Left ventricle myocardium superior (tissue), 1 donor: ENCODE data around the gene DLGAP1. TPM values are rescaled to one million over a fixed set of nuclear protein-coding genes. Genes with fewer than 3 reads are reported as not detected.
A peak's percentile ranks its signal among the peaks of the same experiment; 100 is the strongest.
"Not testable (repeated sequence)": the region's sequence is repeated elsewhere in the genome, so short reads cannot be mapped to it uniquely, and the experiment has no call there.

Experiments
- ATAC-seq: fragments of 200-7000 bp; cut with Tn5 transposase; one replicate; pipeline ENCODE4 v1.9.1; 2020; ENCODE audit warnings: mild to moderate bottlenecking, moderate library complexity
- DNase-seq: peaks from one replicate; pipeline ENCODE4 v3.0.0-alpha.2; 2020
- intact Hi-C: fragments of 100-400 bp; cut with micrococcal nuclease; formaldehyde crosslinking; loops from one replicate; pipeline ENCODE4 v1.11.0; 2022
- total RNA-seq: library from RNA; stranded (reverse); fragmentation: NEBNext Ultra II Directional; extraction: Animal tissue kit (Norgen Biotek cat#: 25700); gene quantifications from one replicate; pipeline ENCODE4 v1.2.1, GENCODE V29; 2021
- donor health status: DM: no; HTN: yes; CAD: no; lungs with severe emphysema.

DLGAP1 gene
- total RNA-seq, 1 donor from 2014 or later: not detected

DNA sequence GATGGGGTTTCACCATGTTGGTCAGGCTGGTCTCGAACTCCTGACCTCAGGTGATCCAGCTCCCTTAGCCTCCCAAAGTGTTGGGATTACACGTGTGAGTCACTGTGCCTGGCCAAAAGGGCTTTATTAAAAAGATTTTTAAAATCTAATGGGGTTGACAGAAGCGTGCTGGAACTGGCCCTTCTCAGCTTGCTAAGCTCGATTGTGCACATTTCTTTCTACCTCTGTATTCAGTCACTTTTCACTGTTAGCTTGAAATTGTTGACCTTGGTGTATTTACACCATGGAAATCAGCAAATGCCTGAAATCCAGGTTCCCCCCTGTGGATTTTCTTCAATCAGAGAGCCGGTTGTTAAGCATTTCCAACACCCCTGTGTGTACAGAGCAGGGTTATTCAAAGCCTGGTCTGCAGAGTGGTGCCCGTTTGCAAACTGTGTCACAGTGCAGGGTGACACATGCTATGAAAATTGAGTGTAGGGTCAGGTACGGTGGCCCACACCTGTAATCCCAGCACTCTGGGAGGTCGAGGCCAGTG, 864.9 kb downstream of the DLGAP1 start:
- intact Hi-C loops: loop anchor here (5.0 to 10.0 kb wide), 2 partner anchors 133 to 315 kb away; no protein-coding TSS in a partner anchor
- DNase-seq: no peak
- no peak for ATAC-seq

DNA sequence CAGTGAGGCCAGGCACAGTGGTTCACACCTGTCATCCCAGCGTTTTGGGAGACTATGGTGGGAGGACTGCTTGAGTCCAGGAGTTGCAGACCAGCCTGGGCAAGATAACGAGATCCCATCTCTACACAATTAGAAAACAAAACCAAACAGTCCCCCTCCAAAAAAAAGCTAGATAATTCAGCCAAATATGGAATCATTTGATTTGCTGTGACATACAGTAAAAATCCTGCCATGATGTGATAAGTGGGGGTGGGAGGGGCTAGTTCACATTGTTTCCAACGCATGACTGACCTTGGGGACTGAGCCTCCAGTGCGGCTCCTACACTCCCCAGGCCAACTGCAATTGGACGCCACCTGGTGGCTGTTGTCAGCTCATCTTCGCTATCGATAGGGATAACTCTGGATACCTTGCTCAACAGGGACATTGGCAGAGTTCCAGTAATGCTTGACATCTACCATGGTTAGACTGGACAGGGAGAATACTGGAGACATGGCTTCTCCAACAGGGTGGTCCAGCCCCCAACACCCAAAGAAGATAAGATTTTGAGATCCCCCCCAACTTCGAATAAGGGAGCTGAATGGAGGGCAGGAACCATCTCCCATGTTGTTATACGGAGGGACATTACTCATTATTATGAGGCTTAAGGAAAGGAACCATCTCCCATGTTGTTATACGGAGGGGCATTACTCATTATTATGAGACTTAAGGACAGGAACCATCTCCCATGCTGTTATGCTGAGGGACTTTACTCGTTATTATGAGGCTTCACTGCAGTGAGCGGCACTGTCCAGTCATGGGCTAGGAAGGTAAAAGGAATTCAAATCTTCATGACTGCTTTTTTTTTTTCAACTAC, 869.2 kb downstream of the DLGAP1 start:
- intact Hi-C loops: no loop called here
- DNase-seq: peak; percentile 81
- peak; percentile 89 for ATAC-seq

DNA sequence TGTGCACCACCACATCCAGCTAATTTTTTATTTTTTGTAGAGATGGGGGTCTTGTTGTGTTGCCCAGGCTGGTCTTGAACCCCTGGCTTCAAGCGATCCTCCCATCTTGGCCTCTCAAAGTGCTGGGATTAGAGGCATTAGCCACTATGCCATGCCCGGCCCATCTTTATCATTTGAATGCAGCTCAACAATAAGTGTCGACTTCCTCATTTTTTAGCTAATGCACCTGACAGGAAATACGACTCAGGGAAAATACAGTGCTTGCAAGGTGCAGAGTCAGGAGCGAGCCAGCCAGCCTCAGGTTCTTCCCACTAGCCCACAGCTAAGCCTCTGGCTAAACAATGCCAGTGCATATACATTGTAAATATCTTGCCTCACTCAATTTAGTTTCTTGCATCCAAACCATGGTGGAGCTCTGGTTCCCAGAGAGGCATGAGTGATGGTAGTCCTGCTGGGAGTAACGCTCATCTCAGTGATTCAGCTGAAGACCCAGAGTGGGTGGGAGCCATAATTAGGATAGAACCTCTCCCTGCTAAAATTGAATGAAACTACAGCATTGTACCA, 870.1 kb downstream of the DLGAP1 start:
- no peak for ATAC-seq
- DNase-seq: no peak
- intact Hi-C loops: no loop called here

DNA sequence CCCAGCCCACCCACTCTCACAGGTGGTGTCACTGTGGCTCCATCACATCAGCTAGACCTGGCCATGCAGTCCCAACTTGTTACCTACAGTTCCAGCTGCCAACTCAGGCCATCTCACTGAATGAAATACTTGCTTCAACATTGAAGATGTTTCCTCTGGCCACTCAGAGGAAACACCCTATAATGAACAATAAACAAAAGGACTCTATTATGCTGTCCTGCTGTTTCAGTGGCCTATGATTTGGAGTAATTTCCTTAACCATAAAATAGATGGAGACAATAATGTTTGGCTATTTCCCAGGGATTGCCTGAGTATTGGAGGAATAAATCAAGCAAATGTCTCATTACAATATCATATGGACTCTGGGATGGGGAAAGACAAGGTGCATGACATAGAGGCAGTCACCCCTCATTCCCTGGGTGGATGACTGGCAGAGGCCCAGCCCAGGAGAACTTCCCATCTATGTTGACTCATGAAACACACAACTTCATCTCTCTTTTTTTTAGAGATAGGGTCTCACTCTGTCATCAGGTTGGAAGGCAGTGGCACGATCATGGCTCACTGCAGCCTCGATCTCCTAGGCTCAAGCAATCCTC, 870.7 kb downstream of the DLGAP1 start:
- ATAC-seq (no peak), DNase-seq (no peak)
- intact Hi-C loops: no loop called here

DNA sequence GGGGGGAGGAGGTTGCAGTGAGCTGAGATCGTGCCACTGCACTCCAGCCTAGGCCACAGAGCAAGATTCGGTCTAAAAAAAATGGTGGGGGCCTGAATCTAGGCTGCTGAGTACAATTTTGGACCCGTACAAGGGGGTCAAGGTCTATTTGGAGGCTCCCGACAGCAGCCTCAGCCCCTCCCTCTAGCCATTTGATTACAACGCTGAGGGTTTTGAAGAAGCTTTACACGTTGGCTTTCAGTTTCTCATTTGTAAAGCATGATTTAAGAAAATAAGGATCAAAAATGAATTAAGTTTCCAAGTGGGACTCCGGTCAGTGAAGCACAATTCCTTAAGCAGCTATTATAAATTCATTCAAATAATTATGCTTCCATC, 871.2 kb downstream of the DLGAP1 start:
- intact Hi-C loops: no loop called here
- no peak for ATAC-seq
- DNase-seq: no peak

DNA sequence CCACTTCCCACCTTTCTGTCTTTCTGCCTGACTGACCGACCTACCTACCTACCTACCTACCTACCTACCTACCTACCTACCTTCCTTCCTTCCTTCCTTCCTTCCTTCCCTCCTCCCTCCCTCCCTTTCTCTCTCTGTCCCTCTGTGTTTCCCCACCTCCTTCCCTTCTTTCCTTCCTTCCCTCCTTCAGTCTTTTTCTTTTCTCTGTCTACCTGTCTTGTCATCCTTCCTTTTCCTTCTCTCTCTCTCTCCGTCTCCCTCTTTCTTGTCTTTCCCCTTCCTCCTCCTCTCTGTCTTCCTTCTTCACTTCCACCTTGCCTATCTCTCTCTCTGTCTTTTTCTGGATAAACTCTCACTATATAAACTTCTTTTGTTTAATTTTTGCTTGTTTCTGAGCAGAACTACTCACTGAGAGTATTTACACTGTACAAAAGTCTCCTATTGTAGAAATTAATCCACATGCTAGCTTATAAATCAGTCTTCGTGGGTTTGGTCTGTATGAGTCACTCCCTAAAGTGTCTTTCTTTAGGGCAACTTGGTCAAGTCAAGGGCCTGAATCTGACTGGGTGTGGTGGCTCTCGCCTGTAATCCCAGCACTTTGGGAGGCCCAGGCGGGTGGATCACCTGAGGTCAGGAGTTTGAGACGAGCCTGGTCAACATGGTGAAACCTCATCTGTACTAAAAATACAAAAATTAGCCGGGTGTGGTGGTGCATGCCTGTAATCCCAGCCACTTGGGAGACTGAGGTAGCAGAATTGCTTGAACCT, 871.8 kb downstream of the DLGAP1 start:
- DNase-seq, ATAC-seq, intact Hi-C loops: not testable (repeated sequence)

DNA sequence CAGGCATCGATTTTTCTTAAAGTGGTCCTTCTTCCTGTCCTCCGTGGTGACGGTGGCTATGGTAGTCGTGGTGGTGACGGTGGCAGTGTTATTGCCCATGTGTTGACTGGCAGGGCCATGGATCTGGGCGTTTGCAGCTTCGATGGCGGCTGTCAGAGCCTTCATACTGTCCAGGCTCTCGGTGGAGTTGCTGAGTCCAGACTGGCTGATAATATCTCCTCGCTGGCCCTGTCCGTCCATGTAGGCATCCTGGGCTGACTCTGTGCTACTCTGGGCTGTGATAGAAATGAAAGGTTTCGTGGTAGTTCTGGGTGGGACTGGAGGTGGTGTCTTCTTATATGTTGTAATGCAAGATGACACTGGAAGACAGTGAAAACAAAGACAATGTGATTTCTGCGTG, 873.2 kb downstream of the DLGAP1 start:
- intact Hi-C loops: no loop called here
- DNase-seq (no peak), ATAC-seq (no peak)

DNA sequence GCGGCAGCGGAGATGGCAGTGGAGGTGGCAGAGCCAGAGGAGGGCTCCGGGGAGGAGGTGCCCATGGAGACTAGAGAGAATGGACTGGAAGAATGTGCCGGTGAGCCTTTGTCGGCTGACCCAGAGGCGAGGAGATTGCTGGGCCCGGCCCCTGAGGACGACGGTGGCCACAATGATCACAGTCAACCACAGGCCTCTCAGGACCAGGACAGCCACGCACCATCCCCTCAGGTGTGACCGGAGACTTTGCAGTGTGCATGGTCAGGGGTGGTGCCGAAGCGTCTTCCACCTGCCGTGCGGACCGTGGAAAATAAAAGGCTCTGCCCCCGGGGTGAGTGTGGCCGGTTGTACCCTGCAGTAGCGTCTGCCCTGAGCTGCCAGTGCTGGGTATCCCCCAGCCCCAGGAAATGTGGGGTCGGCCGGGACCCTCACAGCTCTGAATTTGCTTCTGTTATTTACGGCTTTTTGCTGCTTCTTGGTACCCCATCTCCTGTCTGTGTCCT, 874.5 kb downstream of the DLGAP1 start:
- intact Hi-C loops: not testable (repeated sequence)

DNA sequence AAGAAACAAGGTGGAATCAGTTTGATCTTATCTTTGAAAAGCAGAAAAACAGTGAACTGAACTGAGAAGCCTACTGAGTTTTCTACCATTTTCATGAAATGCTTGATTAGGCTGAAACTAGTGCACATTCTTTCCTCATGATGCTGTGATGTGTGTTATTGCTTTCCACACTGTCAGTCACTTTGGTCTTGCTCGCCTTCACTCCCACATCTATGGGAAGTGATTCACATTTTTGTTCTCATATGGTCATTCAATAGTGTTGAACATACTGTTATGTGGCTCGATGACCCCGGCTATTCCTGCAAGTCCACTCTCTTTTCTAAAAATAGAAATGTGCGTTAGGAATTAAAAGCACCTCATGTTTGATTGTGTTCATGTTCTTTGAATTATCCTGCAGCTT, 875.4 kb downstream of the DLGAP1 start:
- intact Hi-C loops: no loop called here
- ATAC-seq (no peak), DNase-seq (no peak)

More for the DNA sequence above, 874.5 kb downstream of the DLGAP1 start:
- DNase-seq, ATAC-seq: not testable (repeated sequence)

DNA sequence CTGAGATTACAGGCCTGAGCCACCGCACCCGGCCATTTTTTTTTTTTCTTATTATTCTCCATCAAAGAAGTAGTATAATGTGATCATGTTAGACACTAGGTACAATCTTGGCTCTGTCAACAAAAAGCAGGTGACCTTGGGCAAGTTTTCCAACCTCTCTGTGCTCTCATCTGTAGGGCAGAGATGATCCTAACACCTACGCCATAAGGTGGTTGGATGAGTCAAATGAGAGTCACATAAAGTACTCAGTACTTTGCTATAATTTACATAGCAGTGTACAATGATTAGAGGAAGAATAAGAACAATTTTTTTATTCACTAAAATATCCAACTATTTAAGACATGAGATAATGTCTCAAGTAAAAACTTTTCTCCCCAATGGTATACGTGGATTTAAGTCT, 876.5 kb downstream of the DLGAP1 start:
- no peak for DNase-seq
- intact Hi-C loops: no loop called here
- ATAC-seq: no peak

DNA sequence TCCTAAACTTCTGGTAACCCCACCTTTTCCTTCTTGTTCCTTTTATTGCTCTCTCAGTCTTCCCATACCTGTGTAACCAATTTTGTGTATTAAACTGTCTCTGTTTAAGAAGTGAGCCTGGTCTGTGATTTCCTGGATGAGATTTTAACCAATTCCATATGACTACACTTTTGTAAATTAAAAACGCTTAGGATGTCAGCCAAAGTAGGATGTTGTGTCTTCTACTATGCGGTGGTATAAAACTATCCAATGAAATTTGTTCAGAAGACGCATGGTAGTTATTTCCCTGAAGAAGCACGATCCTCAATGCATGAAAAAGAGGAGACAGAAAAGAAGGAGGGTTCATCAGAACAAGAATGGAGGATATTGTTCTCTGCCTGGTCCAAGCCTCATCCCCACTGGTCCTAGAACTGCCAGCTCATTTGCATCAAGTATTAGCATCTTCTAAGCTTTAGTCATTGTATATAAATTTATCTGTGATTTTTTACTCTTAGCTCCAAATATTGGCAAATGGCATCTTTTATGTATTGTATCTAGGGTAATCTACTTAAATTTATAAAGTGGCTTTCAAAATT, 877.7 kb downstream of the DLGAP1 start:
- no peak for DNase-seq
- intact Hi-C loops: no loop called here
- no peak for ATAC-seq

DNA sequence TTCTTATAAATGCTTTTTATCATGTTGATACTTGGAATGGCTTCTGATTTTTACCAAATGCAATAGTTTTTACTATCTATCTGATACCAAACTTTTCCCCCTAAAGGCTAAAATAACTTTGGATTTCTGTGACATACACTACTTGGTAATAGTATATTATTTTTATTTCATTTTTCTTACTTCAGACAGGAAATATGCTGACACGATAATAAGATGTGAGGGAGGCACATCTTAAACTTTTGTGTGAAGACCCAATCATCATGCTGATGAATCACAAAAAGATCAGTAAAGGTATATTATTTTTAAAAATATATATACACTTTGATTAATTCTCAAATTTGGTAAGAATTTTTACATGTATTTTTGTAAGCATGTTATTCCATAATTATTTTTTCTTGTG, 882.3 kb downstream of the DLGAP1 start:
- intact Hi-C loops: no loop called here
- no peak for ATAC-seq
- no peak for DNase-seq

DNA sequence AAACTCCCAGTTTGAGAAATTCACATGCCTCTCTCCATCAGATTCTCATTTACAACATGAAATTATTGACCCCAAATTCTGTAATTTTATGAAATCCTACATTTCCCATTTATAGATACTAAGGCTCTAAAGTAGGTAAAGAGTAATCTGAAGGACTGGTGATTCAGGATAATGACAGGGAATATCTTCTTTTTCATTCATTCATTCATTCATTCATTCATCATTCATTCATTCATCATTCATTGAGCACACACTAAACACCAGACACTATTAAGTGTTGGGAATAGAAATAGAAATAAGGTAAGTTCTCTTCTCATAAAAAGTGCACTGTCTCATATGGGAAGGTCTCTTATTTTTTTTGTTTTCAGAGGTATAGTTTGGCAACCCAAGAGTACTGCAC, 888.3 kb downstream of the DLGAP1 start:
- ATAC-seq (no peak), DNase-seq (no peak)
- intact Hi-C loops: no loop called here

DNA sequence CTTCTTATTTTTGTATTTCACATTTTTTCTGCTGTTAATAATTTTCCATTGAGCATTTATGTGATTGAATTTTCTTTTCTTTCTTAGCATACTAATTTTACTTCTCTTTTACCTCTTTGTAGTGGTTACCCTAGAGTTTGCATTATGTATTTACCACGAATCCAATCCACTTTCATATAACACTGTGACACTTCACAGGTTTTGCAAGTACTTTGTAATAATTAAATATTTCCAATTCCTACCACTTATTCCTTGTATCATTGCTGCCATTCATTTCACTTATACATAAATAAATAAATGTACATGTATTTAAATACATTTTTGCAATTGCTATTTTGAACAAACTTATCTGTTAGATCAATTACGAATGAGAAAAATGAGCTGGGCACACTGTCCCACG, 894.4 kb downstream of the DLGAP1 start:
- ATAC-seq: no peak
- DNase-seq: no peak
- intact Hi-C loops: no loop called here

DNA sequence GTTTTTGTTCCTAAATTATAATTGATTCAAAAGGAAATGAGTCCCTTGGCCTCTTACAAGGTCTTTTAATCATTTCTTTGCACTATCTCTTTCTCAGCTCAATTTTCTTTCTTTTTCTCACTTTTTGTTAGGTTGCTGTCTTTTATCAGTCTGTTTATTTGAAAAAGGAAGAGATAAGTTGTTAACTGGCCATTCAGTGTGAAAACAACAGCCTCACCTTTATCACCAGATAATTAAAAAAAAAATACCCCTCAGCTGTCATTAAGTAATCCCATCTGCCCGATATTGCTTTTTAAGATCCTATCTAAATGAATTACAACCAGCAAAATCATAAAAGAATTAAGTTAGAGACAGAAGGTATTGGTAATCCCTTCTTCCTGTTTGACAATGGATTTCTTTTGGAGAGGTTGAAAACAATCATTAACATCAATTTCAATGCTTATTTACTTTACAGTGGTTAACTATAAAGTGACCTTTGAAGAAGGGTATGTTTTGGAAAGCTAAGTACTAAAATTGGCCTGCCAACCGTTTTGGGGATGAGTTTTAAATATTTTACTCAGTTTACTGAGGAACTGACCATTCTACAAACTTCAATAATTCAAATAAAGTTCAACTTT, 900.2 kb downstream of the DLGAP1 start:
- no peak for ATAC-seq
- intact Hi-C loops: no loop called here
- no peak for DNase-seq

DNA sequence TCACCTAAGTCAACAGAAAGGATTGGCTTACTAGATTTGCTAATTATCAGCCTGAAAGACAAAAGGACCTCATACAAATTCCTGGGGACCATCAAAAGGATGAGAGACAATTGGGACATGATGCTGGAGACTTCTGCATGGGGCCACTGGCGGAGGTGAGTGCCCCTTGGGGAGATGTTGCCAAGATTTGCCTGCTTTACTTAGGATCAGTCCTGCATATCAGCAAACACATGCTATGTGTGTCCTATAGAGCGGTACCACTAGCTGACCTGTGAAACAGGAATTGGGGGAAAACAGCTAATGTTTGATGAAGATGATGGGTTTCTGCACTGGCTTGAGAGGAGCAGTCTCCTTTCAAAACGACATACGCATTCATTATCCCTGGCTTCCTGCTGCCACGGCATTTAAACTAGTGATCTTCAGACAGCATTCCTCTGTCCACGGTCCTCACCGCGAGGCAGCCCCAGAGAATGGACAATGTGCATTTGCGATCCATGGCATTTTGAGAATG, 901.0 kb downstream of the DLGAP1 start:
- intact Hi-C loops: no loop called here
- ATAC-seq (no peak), DNase-seq (no peak)

DNA sequence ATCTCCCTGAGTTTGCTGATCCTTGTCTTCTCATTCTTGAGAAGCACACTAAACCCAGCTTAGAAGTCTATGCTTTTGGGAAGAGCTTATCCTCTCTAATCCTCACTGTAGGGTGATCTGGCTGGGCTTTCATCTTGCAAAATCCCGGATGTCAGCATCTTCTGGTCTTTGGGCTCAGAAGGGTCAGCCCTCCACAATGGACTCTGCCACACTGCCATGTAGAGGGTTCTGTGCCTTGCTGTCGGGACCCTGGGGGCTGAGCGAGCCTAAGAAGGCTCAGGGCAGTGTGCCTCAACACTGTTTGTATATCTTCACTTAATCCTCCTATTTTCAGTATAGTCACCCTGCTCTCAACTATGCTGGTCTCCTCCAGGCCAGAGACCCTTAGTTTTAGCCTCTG, 902.8 kb downstream of the DLGAP1 start:
- DNase-seq: no peak
- intact Hi-C loops: no loop called here
- no peak for ATAC-seq

DNA sequence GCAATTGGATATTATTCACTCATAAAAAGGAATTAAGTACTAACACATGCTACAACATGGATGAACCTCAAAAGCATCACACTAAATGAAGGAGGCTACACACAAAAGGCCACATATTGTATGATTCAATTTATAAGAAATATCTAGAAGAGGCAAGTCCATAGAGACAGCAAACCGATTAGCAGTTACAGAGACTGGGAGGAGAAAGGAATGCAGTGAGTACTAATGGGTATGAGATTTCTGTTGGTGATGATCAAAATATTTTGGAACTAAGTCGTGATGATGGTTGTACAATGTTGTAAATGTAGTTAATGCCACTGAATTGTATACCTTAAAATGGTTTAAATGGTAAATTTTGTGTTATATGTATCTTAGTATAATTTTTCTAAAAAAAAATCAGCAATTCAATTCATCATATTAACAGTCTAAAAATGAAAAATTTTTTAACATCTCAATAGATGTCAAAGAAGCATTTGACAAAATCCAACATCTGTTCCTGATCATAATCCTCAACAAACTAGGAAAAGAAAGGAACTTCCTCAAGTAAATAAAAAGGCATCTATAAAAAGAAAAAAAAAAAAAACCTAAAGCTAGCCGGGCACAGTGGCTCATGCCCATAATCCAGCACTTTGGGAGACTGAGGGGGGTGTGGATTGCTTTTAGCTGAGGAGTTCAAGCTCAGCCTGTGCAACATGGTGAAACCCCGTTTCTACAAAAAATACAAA, 907.1 kb downstream of the DLGAP1 start:
- intact Hi-C loops: no loop called here
- no peak for DNase-seq
- ATAC-seq: no peak
